Measurements from ENCODE around the gene KIZ. TPM values are rescaled to one million over a fixed set of nuclear protein-coding genes. Genes with fewer than 3 reads are reported as not detected.

Gene KIZ
- total and polyA plus RNA-seq, 7 donors, result 5.1 to 291 (median 171) TPM

GRCh38 chr20:21125072-21125848 lies 622 bp upstream of the KIZ start:
- peaks cover 0 to 30% (median 21%) of the 10 kb centered on the region in 4 donors for H3K4me1 ChIP-seq
- 1 to 5% methylated on average over 25 of the region's 25 CpGs for WGBS, 2 donors
- intact Hi-C loops (cut with DNase I), result loop anchor here (5.0 to 10.0 kb wide), 7 partner anchors 67 to 780 kb away; partner anchors contain the start of genes RALGAPA2 and XRN2
- H3K9me3 ChIP-seq, result no peaks in the 10 kb centered on the region
- H3K4me3 ChIP-seq, result peak overlapping the region; percentile 28 to 100 (median 96)
- peak overlapping the region; percentile 83 to 97 (median 92) for H3K27ac ChIP-seq
- H3K27me3 ChIP-seq, result no peaks in the 10 kb centered on the region
- DNase-seq, result peak; percentile 78
- no peaks in the 10 kb centered on the region for H3K36me3 ChIP-seq
- TF ChIP-seq POLR2AphosphoS5 (IDR thresholded peaks at IDR 0.05), result no peak
- no peak for TF ChIP-seq POLR2A (IDR thresholded peaks at IDR 0.05)
- no peak for TF ChIP-seq EP300 (IDR thresholded peaks at IDR 0.05)
- peak in 3 of 4 experiments; percentile 13 to 35 (median 35) for TF ChIP-seq CTCF (IDR thresholded peaks at IDR 0.05)

GRCh38 chr20:21126581-21126870 lies 644 bp downstream of the KIZ start:
- peaks cover 0 to 31% (median 21%) of the 10 kb centered on the region in 4 donors for H3K4me1 ChIP-seq
- peak overlapping the region; percentile 96 to 100 (median 98) for H3K4me3 ChIP-seq
- peaks cover 0 to 11% (median 0%) of the 10 kb centered on the region in 4 donors for H3K36me3 ChIP-seq
- no peak for DNase-seq
- H3K9me3 ChIP-seq, result no peaks in the 10 kb centered on the region
- WGBS, 2 donors, result 9 to 11% methylated on average over 8 of the region's 8 CpGs
- peak overlapping the region; percentile 83 to 97 (median 92) for H3K27ac ChIP-seq
- TF ChIP-seq EP300 (IDR thresholded peaks at IDR 0.05) (no peak), POLR2AphosphoS5 (IDR thresholded peaks at IDR 0.05) (peak in 2 of 4 donors; percentile 3 to 28), POLR2A (IDR thresholded peaks at IDR 0.05) (no peak)
- intact Hi-C loops (cut with DNase I), result loop anchor here (5.0 to 10.0 kb wide), 7 partner anchors 66 to 778 kb away; partner anchors contain the start of genes RALGAPA2 and XRN2
- no peaks in the 10 kb centered on the region for H3K27me3 ChIP-seq

DNA sequence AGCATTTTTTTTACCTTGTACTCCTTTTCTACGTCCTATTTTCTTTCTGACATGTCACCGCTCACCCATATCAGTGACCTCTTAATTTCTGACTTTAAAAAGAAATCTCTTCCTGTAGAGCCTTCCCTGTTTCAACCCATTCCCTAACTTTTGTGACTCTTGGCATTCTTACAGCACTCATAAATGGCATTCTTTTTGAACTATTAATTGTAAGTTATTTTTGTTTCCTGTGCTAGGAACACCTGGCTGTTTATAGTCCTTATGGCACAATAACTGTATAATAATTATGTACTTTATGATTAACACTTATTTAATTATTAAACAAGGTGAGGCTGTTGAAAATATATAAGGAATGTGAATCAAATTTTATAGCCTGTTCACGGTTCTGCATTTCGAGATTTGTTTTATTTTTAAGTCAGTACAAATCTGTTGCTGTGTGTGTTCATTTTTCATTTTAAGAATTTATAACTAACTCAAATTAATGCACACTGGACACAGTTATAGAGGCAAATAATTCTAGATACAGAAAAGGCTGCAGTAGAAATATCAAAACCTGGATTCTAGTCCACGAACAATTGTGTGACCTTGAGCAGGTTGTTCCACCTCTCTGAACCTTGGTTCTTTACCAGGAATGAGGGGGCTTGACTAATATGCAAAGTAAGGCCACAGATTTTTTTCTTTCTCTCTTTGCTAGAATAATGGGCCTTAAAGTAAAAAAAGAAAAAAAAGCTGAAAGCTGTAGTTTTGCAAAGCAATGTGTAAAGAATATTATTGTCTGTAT lies 1.5 kb downstream of the KIZ start:
- H3K4me1 ChIP-seq, result peaks cover 0 to 31% (median 21%) of the 10 kb centered on the region in 4 donors
- DNase-seq, result no peak
- no peaks in the 10 kb centered on the region for H3K27me3 ChIP-seq
- peak overlapping the region in 3 of 4 donors; percentile 90 to 97 (median 94) for H3K27ac ChIP-seq
- H3K36me3 ChIP-seq, result peaks cover 0 to 19% (median 4%) of the 10 kb centered on the region in 4 donors
- 64 to 83% methylated on average over 5 of the region's 5 CpGs for WGBS, 2 donors
- TF ChIP-seq POLR2A (IDR thresholded peaks at IDR 0.05) (no peak), CTCF (IDR thresholded peaks at IDR 0.05) (no peak), POLR2AphosphoS5 (IDR thresholded peaks at IDR 0.05) (no peak), EP300 (IDR thresholded peaks at IDR 0.05) (no peak)
- no peaks in the 10 kb centered on the region for H3K9me3 ChIP-seq
- H3K4me3 ChIP-seq, result peak overlapping the region; percentile 96 to 100 (median 98)
- intact Hi-C loops (cut with DNase I), result loop anchor here (5.0 to 10.0 kb wide), 7 partner anchors 65 to 777 kb away; partner anchors contain the start of genes RALGAPA2 and XRN2

GRCh38 chr20:21129861-21130260 lies 4.0 kb downstream of the KIZ start:
- 90 to 92% methylated on average over 5 of the region's 5 CpGs for WGBS, 2 donors
- Histone ChIP-seq H3K4me1 (peaks cover 0 to 46% (median 33%) of the 10 kb centered on the region in 4 donors), H3K27me3 (no peaks in the 10 kb centered on the region), H3K9me3 (no peaks in the 10 kb centered on the region), H3K4me3 (no peak overlapping the region), H3K36me3 (peaks cover 0 to 25% (median 4%) of the 10 kb centered on the region in 4 donors), H3K27ac (no peak overlapping the region)
- DNase-seq, result no peak
- intact Hi-C loops (cut with DNase I), result loop anchor here (5.0 to 10.0 kb wide), 7 partner anchors 62 to 775 kb away; partner anchors contain the start of genes RALGAPA2 and XRN2
- TF ChIP-seq POLR2AphosphoS5 (IDR thresholded peaks at IDR 0.05) (no peak), CTCF (IDR thresholded peaks at IDR 0.05) (no peak), POLR2A (IDR thresholded peaks at IDR 0.05) (no peak), EP300 (IDR thresholded peaks at IDR 0.05) (no peak)

Measured in sigmoid colon (tissue), 7 donors.